GM21526 (cell line): ENCODE measurements around the gene KCNQ1.

Experiments
- ATAC-seq: cut with Tn5 transposase; IDR thresholded peaks from one replicate; pipeline ENCODE4 v1.9.1; 2021; ENCODE audit warnings: moderate library complexity; ENCODE audit not compliant: unreplicated experiment, low FRiP score

KCNQ1 gene

GRCh38 chr11:2794046-2794967 lies 349.5 kb downstream of the KCNQ1 start:
- no peak for ATAC-seq

- ATAC-seq = no peak
Observed at GRCh38 chr11:2794968-2795322, 350.1 kb downstream of the KCNQ1 start.

GRCh38 chr11:2795491-2795991 lies 350.7 kb downstream of the KCNQ1 start:
- ATAC-seq = no peak

GRCh38 chr11:2796091-2796490 lies 351.3 kb downstream of the KCNQ1 start:
- no peak for ATAC-seq

- no peak for ATAC-seq
Observed at GRCh38 chr11:2796508-2797113, 351.8 kb downstream of the KCNQ1 start.

- no peak for ATAC-seq
Observed at GRCh38 chr11:2797121-2797711, 352.4 kb downstream of the KCNQ1 start.

- no peak for ATAC-seq
Observed at GRCh38 chr11:2797741-2798361, 353.0 kb downstream of the KCNQ1 start.

- ATAC-seq = no peak
Observed at GRCh38 chr11:2798951-2799761, 354.3 kb downstream of the KCNQ1 start.

- ATAC-seq = no peak
Observed at GRCh38 chr11:2799881-2800654, 355.3 kb downstream of the KCNQ1 start.

- no peak for ATAC-seq
Observed at GRCh38 chr11:2800655-2801531, 356.1 kb downstream of the KCNQ1 start.

- no peak for ATAC-seq
Observed at GRCh38 chr11:2801711-2802388, 357.0 kb downstream of the KCNQ1 start.

- ATAC-seq = no peak
Observed at GRCh38 chr11:2802389-2803185, 357.8 kb downstream of the KCNQ1 start.

- no peak for ATAC-seq
Observed at GRCh38 chr11:2803186-2804091, 358.6 kb downstream of the KCNQ1 start.

GRCh38 chr11:2804189-2804588 lies 359.4 kb downstream of the KCNQ1 start:
- no peak for ATAC-seq

GRCh38 chr11:2804701-2805387 lies 360.0 kb downstream of the KCNQ1 start:
- no peak for ATAC-seq
